ENCODE data around the gene MBNL1.

MBNL1 gene

DNA sequence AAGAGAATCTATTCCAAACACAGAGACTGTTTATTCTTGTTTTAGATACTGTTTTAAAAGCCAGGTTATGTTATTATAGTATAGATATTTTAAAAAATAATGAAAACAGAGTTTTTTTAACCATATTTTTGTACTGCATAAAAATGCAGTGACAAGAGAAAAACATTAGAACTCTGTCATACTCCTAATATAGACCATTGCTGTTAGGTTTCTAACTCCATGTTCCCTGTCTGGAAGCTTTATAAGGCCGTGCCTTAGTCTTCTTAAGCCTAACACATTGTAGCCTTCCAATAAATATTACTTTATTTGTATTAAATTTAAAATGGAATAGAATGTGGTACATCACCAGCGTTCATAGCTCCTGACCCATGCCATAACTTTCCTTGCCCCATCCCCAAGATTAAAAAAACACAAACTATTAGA lies 53.2 kb downstream of the MBNL1 start:
- TF ChIP-seq ZNF565 (CRISPR knock-in tag; conservative IDR thresholded peaks at IDR 0.05; ENCODE audit: low read depth) (no peak), CSRNP3 (CRISPR knock-in tag; IDR thresholded peaks at IDR 0.05) (no peak), RARB (CRISPR knock-in tag; IDR thresholded peaks at IDR 0.05) (no peak), OSR1 (CRISPR knock-in tag; IDR thresholded peaks at IDR 0.05) (no peak), BACH2 (CRISPR knock-in tag; IDR thresholded peaks at IDR 0.05; ENCODE audit: borderline replicate concordance) (no peak), ZC3H10 (CRISPR knock-in tag; IDR thresholded peaks at IDR 0.05) (no peak), PATZ1 (CRISPR knock-in tag; IDR thresholded peaks at IDR 0.05; ENCODE audit: borderline replicate concordance) (no peak), CREB5 (CRISPR knock-in tag; IDR thresholded peaks at IDR 0.05; ENCODE audit: low read depth) (no peak), ZNF8 (CRISPR knock-in tag; IDR thresholded peaks at IDR 0.05) (no peak), GLIS3 (CRISPR knock-in tag; IDR thresholded peaks at IDR 0.05) (no peak), ZNF70 (CRISPR knock-in tag; IDR thresholded peaks at IDR 0.05) (no peak)
- no peak for ATAC-seq

DNA sequence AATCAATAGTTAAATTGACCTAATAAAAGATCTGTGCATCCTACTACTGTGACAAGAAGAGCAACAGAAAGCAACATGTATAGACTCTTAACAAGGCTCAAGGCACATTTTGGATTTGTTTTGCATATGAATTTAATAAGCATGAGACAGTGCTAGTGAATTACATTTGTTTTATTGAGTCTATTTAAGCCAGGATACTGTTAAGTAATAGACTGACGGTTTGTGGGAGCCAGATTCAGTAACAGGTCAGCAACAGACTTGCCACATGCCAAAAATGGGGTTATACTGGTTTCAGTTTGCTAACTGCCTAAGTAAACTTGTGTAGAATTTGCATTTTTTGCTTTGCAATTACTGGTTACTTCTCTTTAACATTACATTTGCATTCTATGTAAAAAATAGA lies 54.0 kb downstream of the MBNL1 start:
- ATAC-seq = no peak
- TF ChIP-seq TSHZ2 (CRISPR knock-in tag; IDR thresholded peaks at IDR 0.05) = no peak
- TF ChIP-seq TCF4 (CRISPR knock-in tag; IDR thresholded peaks at IDR 0.05; ENCODE audit: borderline replicate concordance) = no peak
- no peak for TF ChIP-seq PPARA (CRISPR knock-in tag; IDR thresholded peaks at IDR 0.05; ENCODE audit: borderline replicate concordance)
- no peak for TF ChIP-seq TOX (CRISPR knock-in tag; IDR thresholded peaks at IDR 0.05; ENCODE audit: borderline replicate concordance)
- no peak for TF ChIP-seq ZFP30 (CRISPR knock-in tag; IDR thresholded peaks at IDR 0.05)
- TF ChIP-seq ISL1 (CRISPR knock-in tag; IDR thresholded peaks at IDR 0.05) = no peak
- no peak for TF ChIP-seq ZFP3 (CRISPR knock-in tag; IDR thresholded peaks at IDR 0.05)
- no peak for TF ChIP-seq ZNF8 (CRISPR knock-in tag; IDR thresholded peaks at IDR 0.05)
- TF ChIP-seq ZNF565 (CRISPR knock-in tag; conservative IDR thresholded peaks at IDR 0.05; ENCODE audit: low read depth) = no peak
- no peak for TF ChIP-seq CSRNP3 (CRISPR knock-in tag; IDR thresholded peaks at IDR 0.05)
- TF ChIP-seq SNAI2 (CRISPR knock-in tag; IDR thresholded peaks at IDR 0.05) = no peak
- TF ChIP-seq OSR1 (CRISPR knock-in tag; IDR thresholded peaks at IDR 0.05) = no peak
- TF ChIP-seq ESRRG (CRISPR knock-in tag; IDR thresholded peaks at IDR 0.05) = no peak

DNA sequence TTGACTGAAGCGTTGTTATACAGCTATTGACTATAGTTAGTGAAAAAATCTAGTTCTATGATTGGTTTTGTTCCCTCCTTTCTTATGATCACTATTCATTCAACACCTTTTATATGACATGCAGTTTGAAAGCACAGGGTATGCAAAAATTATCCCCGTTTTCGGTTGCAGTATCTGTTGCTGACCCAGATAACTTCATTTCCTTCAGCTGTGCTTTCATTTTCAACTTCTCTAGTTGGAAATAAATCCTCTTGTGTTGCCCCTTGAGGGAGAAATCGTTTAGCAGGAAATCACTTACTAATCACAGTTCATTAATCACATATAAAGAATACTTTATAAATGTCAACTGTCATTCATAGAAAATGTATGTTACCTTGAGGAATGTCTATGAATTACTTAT lies 55.1 kb downstream of the MBNL1 start:
- no peak for ATAC-seq
- no peak for TF ChIP-seq CREB5 (CRISPR knock-in tag; IDR thresholded peaks at IDR 0.05; ENCODE audit: low read depth)
- TF ChIP-seq ZNF8 (CRISPR knock-in tag; IDR thresholded peaks at IDR 0.05) = no peak
- no peak for TF ChIP-seq CSRNP3 (CRISPR knock-in tag; IDR thresholded peaks at IDR 0.05)
- TF ChIP-seq, protein P1, sequence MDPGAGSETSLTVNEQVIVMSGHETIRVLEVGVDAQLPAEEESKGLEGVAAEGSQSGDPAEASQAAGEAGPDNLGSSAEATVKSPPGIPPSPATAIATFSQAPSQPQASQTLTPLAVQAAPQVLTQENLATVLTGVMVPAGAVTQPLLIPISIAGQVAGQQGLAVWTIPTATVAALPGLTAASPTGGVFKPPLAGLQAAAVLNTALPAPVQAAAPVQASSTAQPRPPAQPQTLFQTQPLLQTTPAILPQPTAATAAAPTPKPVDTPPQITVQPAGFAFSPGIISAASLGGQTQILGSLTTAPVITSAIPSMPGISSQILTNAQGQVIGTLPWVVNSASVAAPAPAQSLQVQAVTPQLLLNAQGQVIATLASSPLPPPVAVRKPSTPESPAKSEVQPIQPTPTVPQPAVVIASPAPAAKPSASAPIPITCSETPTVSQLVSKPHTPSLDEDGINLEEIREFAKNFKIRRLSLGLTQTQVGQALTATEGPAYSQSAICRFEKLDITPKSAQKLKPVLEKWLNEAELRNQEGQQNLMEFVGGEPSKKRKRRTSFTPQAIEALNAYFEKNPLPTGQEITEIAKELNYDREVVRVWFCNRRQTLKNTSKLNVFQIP (CRISPR knock-in tag; IDR thresholded peaks at IDR 0.05; ENCODE audit: borderline replicate concordance, low read depth) = no peak
- no peak for TF ChIP-seq ZC3H10 (CRISPR knock-in tag; IDR thresholded peaks at IDR 0.05)
- TF ChIP-seq ESRRG (CRISPR knock-in tag; IDR thresholded peaks at IDR 0.05) = no peak
- no peak for TF ChIP-seq PPARA (CRISPR knock-in tag; IDR thresholded peaks at IDR 0.05; ENCODE audit: borderline replicate concordance)
- no peak for TF ChIP-seq ISL1 (CRISPR knock-in tag; IDR thresholded peaks at IDR 0.05)
- no peak for TF ChIP-seq ZNF70 (CRISPR knock-in tag; IDR thresholded peaks at IDR 0.05)
